Astrocyte of the cerebellum (primary cell): ENCODE data around the gene TTC16.

Experiments used
- DNase-seq: peaks from one replicate; pipeline ENCODE4 v3.0.0-alpha.2; 2011; ENCODE audit warnings: low read depth
- H3K4me3 ChIP-seq: 2 replicates; pipeline ENCODE4 v1.5.1; 2011; ENCODE audit warnings: mild to moderate bottlenecking, low read depth, low read length, moderate library complexity
- CTCF ChIP-seq: IDR thresholded peaks from 2 replicates; pipeline ENCODE4 v1.5.1; 2012; ENCODE audit warnings: low read length, low read depth, moderate library complexity, mild to moderate bottlenecking; ENCODE audit errors: missing control alignments
- in situ Hi-C: cut with HindIII; loops from 2 replicates; pipeline ENCODE4 v1.10.0; 2017; ENCODE audit warnings: low sequenced_read_pairs

TTC16 gene

GRCh38 chr9:127680226-127680625 is 35.7 kb upstream of the TTC16 start:
- TF ChIP-seq CTCF = no peak
- no peak for DNase-seq
- no peak overlapping the region for H3K4me3 ChIP-seq
- in situ Hi-C loops = no loop called here

GRCh38 chr9:127680846-127681245 is 35.0 kb upstream of the TTC16 start:
- DNase-seq = no peak
- H3K4me3 ChIP-seq = no peak overlapping the region
- in situ Hi-C loops = no loop called here
- no peak for TF ChIP-seq CTCF

GRCh38 chr9:127682351-127683136 is 33.3 kb upstream of the TTC16 start:
- H3K4me3 ChIP-seq = no peak overlapping the region
- in situ Hi-C loops = no loop called here
- DNase-seq = no peak
- TF ChIP-seq CTCF = no peak

GRCh38 chr9:127683723-127684122 is 32.2 kb upstream of the TTC16 start:
- in situ Hi-C loops = no loop called here
- H3K4me3 ChIP-seq = no peak overlapping the region
- no peak for TF ChIP-seq CTCF
- no peak for DNase-seq

- DNase-seq = no peak
- in situ Hi-C loops = no loop called here
- H3K4me3 ChIP-seq = no peak overlapping the region
- no peak for TF ChIP-seq CTCF
Measured at GRCh38 chr9:127684576-127684975, 31.3 kb upstream of the TTC16 start.

GRCh38 chr9:127686461-127687393 is 29.2 kb upstream of the TTC16 start:
- TF ChIP-seq CTCF = no peak
- H3K4me3 ChIP-seq = no peak overlapping the region
- in situ Hi-C loops = loop anchor here (5.0 kb wide), 1 partner anchor 34 kb away; no protein-coding TSS in a partner anchor
- no peak for DNase-seq
